ENCODE measurements around the gene ALK.

Gene ALK

GRCh38 chr2:29448096-29448688 is 473.2 kb downstream of the ALK start:
- no peaks in the 10 kb centered on the region for H3K9me3 ChIP-seq (ENCODE audit: insufficient read depth, low read depth, low read length)
- no peaks in the 10 kb centered on the region for H3K36me3 ChIP-seq (ENCODE audit: insufficient read depth, low read length)
- H3K9ac ChIP-seq (ENCODE audit: low read depth, low read length): no peak overlapping the region
- 63% methylated on average over 8 of the region's 8 CpGs for WGBS
- H3K27ac ChIP-seq (ENCODE audit: low read depth, low read length): no peak overlapping the region
- H3K27me3 ChIP-seq (ENCODE audit: insufficient read depth, low read length): no peaks in the 10 kb centered on the region
- H3K4me1 ChIP-seq (ENCODE audit: insufficient read depth, low read length): peaks cover 14% of the 10 kb centered on the region; the same call in 1 of the 2 replicates
- no peak overlapping the region for H3K4me3 ChIP-seq (ENCODE audit: low read length)

- Histone ChIP-seq H3K36me3 (ENCODE audit: insufficient read depth, low read length) (no peaks in the 10 kb centered on the region), H3K9me3 (ENCODE audit: insufficient read depth, low read depth, low read length) (no peaks in the 10 kb centered on the region), H3K27ac (ENCODE audit: low read depth, low read length) (no peak overlapping the region), H3K4me3 (ENCODE audit: low read length) (no peak overlapping the region), H3K4me1 (ENCODE audit: insufficient read depth, low read length) (peaks cover 14% of the 10 kb centered on the region; the same call in 1 of the 2 replicates), H3K9ac (ENCODE audit: low read depth, low read length) (no peak overlapping the region), H3K27me3 (ENCODE audit: insufficient read depth, low read length) (no peaks in the 10 kb centered on the region)
- 65% methylated on average over 4 of the region's 4 CpGs for WGBS
Measured at GRCh38 chr2:29447513-29447912, 473.9 kb downstream of the ALK start.

- Histone ChIP-seq H3K9me3 (ENCODE audit: insufficient read depth, low read depth, low read length) (no peaks in the 10 kb centered on the region), H3K36me3 (ENCODE audit: insufficient read depth, low read length) (no peaks in the 10 kb centered on the region), H3K9ac (ENCODE audit: low read depth, low read length) (no peak overlapping the region), H3K4me1 (ENCODE audit: insufficient read depth, low read length) (peaks cover 14% of the 10 kb centered on the region; the same call in 1 of the 2 replicates), H3K27me3 (ENCODE audit: insufficient read depth, low read length) (no peaks in the 10 kb centered on the region), H3K4me3 (ENCODE audit: low read length) (no peak overlapping the region), H3K27ac (ENCODE audit: low read depth, low read length) (no peak overlapping the region)
- 94% methylated on average over 4 of the region's 4 CpGs for WGBS
Measured at GRCh38 chr2:29446847-29447246, 474.5 kb downstream of the ALK start.

DNA sequence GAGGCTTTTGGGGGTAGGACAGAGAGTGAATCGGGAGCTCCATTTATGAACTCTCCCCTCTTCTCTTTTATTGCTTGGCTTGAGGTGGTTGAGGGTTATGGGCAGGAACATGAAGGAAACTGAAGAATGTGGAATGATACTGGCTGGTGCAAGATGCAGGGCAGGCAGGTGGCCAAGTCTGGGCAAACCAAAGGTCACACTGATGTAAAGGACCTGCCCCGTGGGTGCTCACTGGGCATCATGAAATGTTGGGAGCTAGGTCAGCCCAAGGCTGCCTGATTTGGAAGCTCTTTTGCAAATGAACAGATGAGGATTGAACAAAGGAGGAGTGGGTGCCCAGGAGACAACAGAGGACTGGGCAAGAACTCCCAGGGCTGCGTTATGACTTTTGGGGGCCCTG is 477.2 kb downstream of the ALK start:
- no peaks in the 10 kb centered on the region for H3K27me3 ChIP-seq (ENCODE audit: insufficient read depth, low read length)
- no peak overlapping the region for H3K9ac ChIP-seq (ENCODE audit: low read depth, low read length)
- H3K27ac ChIP-seq (ENCODE audit: low read depth, low read length): no peak overlapping the region
- H3K4me1 ChIP-seq (ENCODE audit: insufficient read depth, low read length): peaks cover 14% of the 10 kb centered on the region; the same call in 1 of the 2 replicates
- 97% methylated on average over 3 of the region's 3 CpGs for WGBS
- H3K36me3 ChIP-seq (ENCODE audit: insufficient read depth, low read length): no peaks in the 10 kb centered on the region
- no peaks in the 10 kb centered on the region for H3K9me3 ChIP-seq (ENCODE audit: insufficient read depth, low read depth, low read length)
- no peak overlapping the region for H3K4me3 ChIP-seq (ENCODE audit: low read length)

- Histone ChIP-seq H3K9ac (ENCODE audit: low read depth, low read length) (no peak overlapping the region), H3K36me3 (ENCODE audit: insufficient read depth, low read length) (no peaks in the 10 kb centered on the region), H3K9me3 (ENCODE audit: insufficient read depth, low read depth, low read length) (no peaks in the 10 kb centered on the region), H3K27ac (ENCODE audit: low read depth, low read length) (no peak overlapping the region), H3K4me3 (ENCODE audit: low read length) (no peak overlapping the region), H3K4me1 (ENCODE audit: insufficient read depth, low read length) (peaks cover 10% of the 10 kb centered on the region; the same call in 1 of the 2 replicates), H3K27me3 (ENCODE audit: insufficient read depth, low read length) (no peaks in the 10 kb centered on the region)
- 55% methylated on average over 4 of the region's 4 CpGs for WGBS
Measured at GRCh38 chr2:29443627-29444026, 477.8 kb downstream of the ALK start.

GRCh38 chr2:29443151-29443550 is 478.2 kb downstream of the ALK start:
- Histone ChIP-seq H3K4me3 (ENCODE audit: low read length) (no peak overlapping the region), H3K9me3 (ENCODE audit: insufficient read depth, low read depth, low read length) (no peaks in the 10 kb centered on the region), H3K27me3 (ENCODE audit: insufficient read depth, low read length) (no peaks in the 10 kb centered on the region), H3K36me3 (ENCODE audit: insufficient read depth, low read length) (no peaks in the 10 kb centered on the region), H3K9ac (ENCODE audit: low read depth, low read length) (no peak overlapping the region), H3K27ac (ENCODE audit: low read depth, low read length) (no peak overlapping the region), H3K4me1 (ENCODE audit: insufficient read depth, low read length) (peaks cover 7% of the 10 kb centered on the region; the same call in 1 of the 2 replicates)
- 92% methylated on average over 3 of the region's 4 CpGs for WGBS

DNA sequence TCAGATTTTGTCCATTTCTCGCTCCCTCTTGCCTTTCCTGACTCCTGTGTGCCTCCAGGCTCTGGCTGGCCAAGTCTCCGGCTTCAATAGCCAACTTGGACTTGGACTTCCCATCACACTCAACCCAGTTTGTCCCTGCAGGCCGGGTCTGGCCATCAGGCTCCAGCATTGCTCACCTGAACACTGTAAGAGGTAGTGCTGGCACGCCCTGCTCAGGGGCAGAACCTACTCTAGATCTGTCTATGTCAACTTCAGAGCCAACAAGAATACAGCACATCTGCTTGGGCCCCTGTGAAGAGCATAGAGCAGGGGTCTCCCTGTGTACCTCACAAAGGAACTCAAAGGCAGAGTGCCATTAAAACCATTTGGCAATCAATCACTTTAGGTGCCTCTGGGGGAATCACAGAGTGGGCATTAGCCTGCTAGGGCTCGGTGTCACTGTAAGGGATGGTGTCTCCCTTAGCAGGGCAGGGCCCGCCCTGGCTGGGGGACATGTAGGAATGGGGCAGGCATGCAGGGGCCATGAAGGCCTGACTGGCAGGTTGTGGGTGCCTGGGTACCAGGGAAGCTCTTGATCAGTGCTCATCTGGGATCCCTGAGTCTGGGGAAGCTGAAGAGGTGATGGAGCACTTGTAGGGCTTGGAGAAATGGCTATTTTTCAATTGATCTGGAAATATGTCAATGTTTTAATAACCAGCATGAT is 480.3 kb downstream of the ALK start:
- H3K9ac ChIP-seq (ENCODE audit: low read depth, low read length): no peak overlapping the region
- no peaks in the 10 kb centered on the region for H3K27me3 ChIP-seq (ENCODE audit: insufficient read depth, low read length)
- no peaks in the 10 kb centered on the region for H3K4me1 ChIP-seq (ENCODE audit: insufficient read depth, low read length)
- no peak overlapping the region for H3K27ac ChIP-seq (ENCODE audit: low read depth, low read length)
- H3K9me3 ChIP-seq (ENCODE audit: insufficient read depth, low read depth, low read length): no peaks in the 10 kb centered on the region
- 95% methylated on average over 6 of the region's 6 CpGs for WGBS
- no peaks in the 10 kb centered on the region for H3K36me3 ChIP-seq (ENCODE audit: insufficient read depth, low read length)
- no peak overlapping the region for H3K4me3 ChIP-seq (ENCODE audit: low read length)

- Histone ChIP-seq H3K9ac (ENCODE audit: low read depth, low read length) (no peak overlapping the region), H3K27me3 (ENCODE audit: insufficient read depth, low read length) (no peaks in the 10 kb centered on the region), H3K4me1 (ENCODE audit: insufficient read depth, low read length) (no peaks in the 10 kb centered on the region), H3K36me3 (ENCODE audit: insufficient read depth, low read length) (no peaks in the 10 kb centered on the region), H3K4me3 (ENCODE audit: low read length) (no peak overlapping the region), H3K9me3 (ENCODE audit: insufficient read depth, low read depth, low read length) (no peaks in the 10 kb centered on the region), H3K27ac (ENCODE audit: low read depth, low read length) (no peak overlapping the region)
- WGBS: 97% methylated on average over 2 of the region's 3 CpGs
Measured at GRCh38 chr2:29433920-29434319, 487.5 kb downstream of the ALK start.

DNA sequence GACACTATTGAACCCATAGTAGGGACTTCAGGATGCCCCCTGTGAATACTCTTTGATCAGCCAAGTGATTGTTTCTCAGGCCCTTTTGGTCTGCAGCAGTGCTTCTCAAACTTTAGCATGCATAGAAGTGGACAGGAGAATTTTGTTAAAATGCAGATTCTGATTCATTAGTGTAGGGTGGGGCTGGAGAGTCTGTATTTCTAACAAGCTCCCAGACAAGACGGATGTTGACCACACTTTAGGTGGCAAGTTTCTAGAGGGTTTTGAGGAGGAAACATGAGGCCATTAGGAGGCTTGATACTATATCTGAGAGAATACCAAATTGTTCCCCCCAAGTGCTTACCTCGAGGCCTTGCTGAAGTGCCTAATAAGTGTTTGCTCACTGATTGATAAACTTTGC is 488.3 kb downstream of the ALK start:
- Histone ChIP-seq H3K4me1 (ENCODE audit: insufficient read depth, low read length) (no peaks in the 10 kb centered on the region), H3K9ac (ENCODE audit: low read depth, low read length) (no peak overlapping the region), H3K36me3 (ENCODE audit: insufficient read depth, low read length) (no peaks in the 10 kb centered on the region), H3K27me3 (ENCODE audit: insufficient read depth, low read length) (no peaks in the 10 kb centered on the region), H3K9me3 (ENCODE audit: insufficient read depth, low read depth, low read length) (no peaks in the 10 kb centered on the region), H3K27ac (ENCODE audit: low read depth, low read length) (no peak overlapping the region), H3K4me3 (ENCODE audit: low read length) (no peak overlapping the region)
- 90% methylated on average over 2 of the region's 2 CpGs for WGBS

DNA sequence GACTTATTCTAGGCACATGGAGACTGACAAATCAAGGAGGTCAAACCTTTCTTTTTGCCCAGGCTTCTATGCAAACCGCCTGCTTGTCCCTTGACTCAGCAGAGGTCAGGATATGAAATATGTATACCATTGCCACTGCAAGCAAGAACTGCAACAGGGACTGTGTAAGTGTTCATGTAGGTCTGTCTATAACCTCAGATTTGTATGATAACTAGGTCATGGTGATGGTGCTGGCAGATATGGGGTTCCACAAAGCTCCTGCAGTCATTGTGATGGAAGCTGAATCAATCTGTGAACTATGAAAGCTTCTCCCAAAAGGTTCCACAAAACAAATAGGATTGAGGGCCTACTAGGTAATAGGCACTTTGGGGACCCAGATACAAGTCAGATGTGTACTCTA is 489.9 kb downstream of the ALK start:
- Histone ChIP-seq H3K36me3 (ENCODE audit: insufficient read depth, low read length) (no peaks in the 10 kb centered on the region), H3K4me3 (ENCODE audit: low read length) (no peak overlapping the region), H3K27me3 (ENCODE audit: insufficient read depth, low read length) (no peaks in the 10 kb centered on the region), H3K9me3 (ENCODE audit: insufficient read depth, low read depth, low read length) (no peaks in the 10 kb centered on the region), H3K27ac (ENCODE audit: low read depth, low read length) (no peak overlapping the region), H3K9ac (ENCODE audit: low read depth, low read length) (no peak overlapping the region), H3K4me1 (ENCODE audit: insufficient read depth, low read length) (no peaks in the 10 kb centered on the region)
- 94% methylated on average over 1 of the region's 1 CpG for WGBS

DNA sequence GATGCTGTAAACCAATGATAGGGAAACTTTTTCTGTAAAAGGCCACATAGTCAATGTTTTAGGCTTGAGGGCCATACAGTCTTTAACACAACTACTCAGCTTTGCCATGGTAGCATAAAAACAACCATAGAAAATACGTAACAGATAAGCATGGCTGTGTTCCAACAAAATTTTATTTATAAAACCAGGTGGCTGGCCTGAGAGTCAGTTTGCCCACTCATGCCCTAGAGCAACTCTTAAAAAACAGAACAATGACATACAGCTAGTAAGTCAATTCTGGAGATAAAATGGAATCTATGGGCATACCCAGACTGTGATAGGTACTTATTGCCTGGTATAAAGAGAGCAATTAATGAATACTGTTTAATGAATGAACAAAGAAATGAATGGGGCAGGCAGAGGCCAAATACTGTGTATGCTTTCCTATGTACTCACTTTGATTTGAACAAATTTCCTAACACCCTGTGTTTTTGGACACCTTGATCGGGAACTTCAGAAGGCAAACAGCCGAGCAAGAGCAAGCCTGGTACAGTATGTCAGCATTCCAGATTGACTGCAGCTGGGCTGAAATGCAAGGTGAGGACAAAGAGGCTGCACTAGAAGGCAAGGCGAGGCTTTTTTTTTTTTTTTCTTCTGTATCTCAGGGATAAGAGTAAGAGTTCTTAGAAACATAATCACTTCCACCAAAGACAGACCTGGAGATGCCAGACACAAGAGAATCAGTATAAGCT is 490.8 kb downstream of the ALK start:
- 96% methylated on average over 4 of the region's 4 CpGs for WGBS
- no peaks in the 10 kb centered on the region for H3K36me3 ChIP-seq (ENCODE audit: insufficient read depth, low read length)
- H3K9me3 ChIP-seq (ENCODE audit: insufficient read depth, low read depth, low read length): no peaks in the 10 kb centered on the region
- no peak overlapping the region for H3K9ac ChIP-seq (ENCODE audit: low read depth, low read length)
- H3K27ac ChIP-seq (ENCODE audit: low read depth, low read length): no peak overlapping the region
- no peaks in the 10 kb centered on the region for H3K27me3 ChIP-seq (ENCODE audit: insufficient read depth, low read length)
- H3K4me1 ChIP-seq (ENCODE audit: insufficient read depth, low read length): no peaks in the 10 kb centered on the region
- no peak overlapping the region for H3K4me3 ChIP-seq (ENCODE audit: low read length)

Data from HUES64 (cell line).